Keratinocyte (primary cell): ENCODE measurements around the gene SKAP1. TPM values are rescaled to one million over a fixed set of nuclear protein-coding genes. Genes with fewer than 3 reads are reported as not detected.

Experiments
- DNase-seq: peaks from one replicate; pipeline ENCODE4 v3.0.0-alpha.2; 2011; ENCODE audit warnings: low read depth, missing footprints, low spot score
- FAIRE-seq: peaks from 2 replicates; lab custom pipeline; 2011; peaks lifted over from hg19 to GRCh38; lab: Jason Lieb, UNC
- H2AFZ ChIP-seq: 2 replicates; pipeline ENCODE4 v1.6.0; 2012; ENCODE audit warnings: low read length, control low read depth, inconsistent platforms; ENCODE audit not compliant: control insufficient read depth
- H3K27ac ChIP-seq: 2 replicates; pipeline ENCODE4 v1.5.1; 2011; ENCODE audit warnings: low read length; ENCODE audit not compliant: control insufficient read depth, insufficient read depth
- H3K27me3 ChIP-seq: 3 replicates; pipeline ENCODE4 v1.6.0; 2011; ENCODE audit warnings: low read length; ENCODE audit not compliant: control insufficient read depth, insufficient read depth; ENCODE audit errors: extremely low read depth
- H3K36me3 ChIP-seq, 2 experiments: 2 replicates in 1 of 2; 3 replicates in 1 of 2; pipeline ENCODE4 v1.5.1; 2011; ENCODE audit warnings: low read length in 2 of 2, mild to moderate bottlenecking in 1 of 2; ENCODE audit not compliant: control insufficient read depth in 2 of 2, insufficient read depth in 2 of 2; ENCODE audit errors: extremely low read depth in 1 of 2
- H3K4me1 ChIP-seq: 3 replicates; pipeline ENCODE4 v1.5.1; 2011; ENCODE audit warnings: low read length; ENCODE audit not compliant: control insufficient read depth, insufficient read depth; ENCODE audit errors: extremely low read depth
- H3K4me2 ChIP-seq: 3 replicates; pipeline ENCODE4 v1.6.0; 2011; ENCODE audit warnings: low read depth, low read length; ENCODE audit not compliant: control insufficient read depth, insufficient read depth; ENCODE audit errors: extremely low read depth
- H3K4me3 ChIP-seq, 3 experiments: fragments of 200-600 bp in 1 of 3; sonication (generic) in 1 of 3; 2 replicates in 2 of 3; 3 replicates in 1 of 3; pipeline ENCODE4 v1.5.1; 2011 to 2016; ENCODE audit warnings: low read length in 3 of 3, mild to moderate bottlenecking in 3 of 3, control low read depth in 2 of 3, inconsistent platforms in 1 of 3, low read depth in 1 of 3, mixed read lengths in 1 of 3, mixed run types in 1 of 3, moderate library complexity in 1 of 3; ENCODE audit not compliant: control insufficient read depth in 2 of 3, insufficient read depth in 2 of 3; ENCODE audit errors: extremely low read depth in 1 of 3
- H3K79me2 ChIP-seq: 2 replicates; pipeline ENCODE4 v1.6.0; 2012; ENCODE audit warnings: low read length; ENCODE audit not compliant: control insufficient read depth, insufficient read depth
- H3K9ac ChIP-seq: 3 replicates; pipeline ENCODE4 v1.6.0; 2011; ENCODE audit warnings: low read length; ENCODE audit not compliant: control insufficient read depth, insufficient read depth; ENCODE audit errors: extremely low read depth
- H3K9me1 ChIP-seq: 3 replicates; pipeline ENCODE4 v1.6.0; 2011; ENCODE audit warnings: low read length; ENCODE audit not compliant: control insufficient read depth, insufficient read depth; ENCODE audit errors: extremely low read depth
- H3K9me3 ChIP-seq: 2 replicates; pipeline ENCODE4 v1.5.1; 2012; ENCODE audit warnings: low read depth, low read length; ENCODE audit not compliant: control insufficient read depth
- H4K20me1 ChIP-seq: 3 replicates; pipeline ENCODE4 v1.6.0; 2011; ENCODE audit warnings: low read length; ENCODE audit not compliant: control insufficient read depth, insufficient read depth; ENCODE audit errors: extremely low read depth
- EZH2 ChIP-seq: IDR thresholded peaks from one replicate; pipeline ENCODE4 v1.6.1; 2012; ENCODE audit warnings: inconsistent platforms, mild to moderate bottlenecking, low read length, moderate library complexity
- dilution Hi-C: fragments of 300-500 bp; cut with MboI; formaldehyde crosslinking; loops from one replicate; pipeline ENCODE4 v1.7.0; 2020; ENCODE audit warnings: low sequenced_read_pairs; ENCODE audit not compliant: extremely low pct_ligation_motif_present
- polyA plus RNA-seq, 5 experiments: library from polyadenylated mRNA; depleted of rRNA in 3 of 5; stranded (reverse) in 3 of 5; stranded (forward) in 1 of 5; unstranded in 1 of 5; fragments of >200 nt; gene quantifications; 1 replicate in 1 of 5; 2 replicates in 3 of 5; 3 replicates in 1 of 5; pipeline versions ENCODE4 v1.2.1 to v1.2.3, GENCODE V29; 2011 to 2012; ENCODE audit warnings: missing spikeins in 2 of 5, low read depth in 1 of 5, low replicate concordance in 1 of 5
- TF ChIP-seq, protein P1 (sequence below), 3 experiments: IDR thresholded peaks in 1 of 3; conservative IDR thresholded peaks in 1 of 3; optimal IDR thresholded peaks in 1 of 3; 2 replicates in 2 of 3; 3 replicates in 1 of 3; pipeline versions ENCODE3 to v1.5.1; 2011; ENCODE audit warnings: low read length in 3 of 3, mild to moderate bottlenecking in 3 of 3, moderate library complexity in 2 of 3, control low read depth in 1 of 3, inconsistent platforms in 1 of 3; ENCODE audit not compliant: insufficient read depth in 2 of 3; ENCODE audit errors: extremely low read depth in 1 of 3

The SKAP1 gene
- polyA plus RNA-seq, 1 donor (not counting 4 experiments of a cell fraction or from before 2014, with no cell fraction given), result not detected

DNA sequence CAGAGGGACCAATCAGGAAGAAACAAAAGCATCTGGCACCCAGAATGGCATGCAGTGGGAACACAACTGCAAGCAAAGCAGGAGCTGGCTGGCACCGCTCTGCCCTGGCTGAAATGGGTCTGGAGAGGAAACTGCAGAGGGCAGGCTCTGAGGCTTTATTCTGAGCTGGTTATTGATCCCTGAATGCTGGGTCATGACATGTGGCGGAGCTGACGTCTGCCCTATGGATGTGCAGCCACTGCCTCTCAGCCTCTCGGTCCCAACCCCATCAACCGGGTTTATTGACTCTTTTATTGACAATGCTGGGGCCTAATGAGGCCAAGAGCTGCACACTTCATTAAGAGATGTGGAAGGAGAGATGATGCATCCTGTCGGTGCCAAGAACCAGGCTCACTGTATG lies 3.9 kb upstream of the SKAP1 start:
- dilution Hi-C loops, result no loop called here
- no peak for TF ChIP-seq EZH2
- DNase-seq, result no peak
- no peak overlapping the region for H3K9ac ChIP-seq
- H3K27me3 ChIP-seq, result peaks cover 47% of the 10 kb centered on the region
- no peaks in the 10 kb centered on the region for H3K9me3 ChIP-seq
- H3K4me2 ChIP-seq, result no peak overlapping the region
- no peaks in the 10 kb centered on the region for H4K20me1 ChIP-seq
- H3K36me3 ChIP-seq, result no peaks in the 10 kb centered on the region
- no peak for FAIRE-seq
- no peak overlapping the region for H3K27ac ChIP-seq
- no peak overlapping the region for H3K4me3 ChIP-seq
- no peaks in the 10 kb centered on the region for H3K9me1 ChIP-seq
- H2AFZ ChIP-seq, result no peak overlapping the region
- no peaks in the 10 kb centered on the region for H3K79me2 ChIP-seq
- H3K4me1 ChIP-seq, result peaks cover 3% of the 10 kb centered on the region

DNA sequence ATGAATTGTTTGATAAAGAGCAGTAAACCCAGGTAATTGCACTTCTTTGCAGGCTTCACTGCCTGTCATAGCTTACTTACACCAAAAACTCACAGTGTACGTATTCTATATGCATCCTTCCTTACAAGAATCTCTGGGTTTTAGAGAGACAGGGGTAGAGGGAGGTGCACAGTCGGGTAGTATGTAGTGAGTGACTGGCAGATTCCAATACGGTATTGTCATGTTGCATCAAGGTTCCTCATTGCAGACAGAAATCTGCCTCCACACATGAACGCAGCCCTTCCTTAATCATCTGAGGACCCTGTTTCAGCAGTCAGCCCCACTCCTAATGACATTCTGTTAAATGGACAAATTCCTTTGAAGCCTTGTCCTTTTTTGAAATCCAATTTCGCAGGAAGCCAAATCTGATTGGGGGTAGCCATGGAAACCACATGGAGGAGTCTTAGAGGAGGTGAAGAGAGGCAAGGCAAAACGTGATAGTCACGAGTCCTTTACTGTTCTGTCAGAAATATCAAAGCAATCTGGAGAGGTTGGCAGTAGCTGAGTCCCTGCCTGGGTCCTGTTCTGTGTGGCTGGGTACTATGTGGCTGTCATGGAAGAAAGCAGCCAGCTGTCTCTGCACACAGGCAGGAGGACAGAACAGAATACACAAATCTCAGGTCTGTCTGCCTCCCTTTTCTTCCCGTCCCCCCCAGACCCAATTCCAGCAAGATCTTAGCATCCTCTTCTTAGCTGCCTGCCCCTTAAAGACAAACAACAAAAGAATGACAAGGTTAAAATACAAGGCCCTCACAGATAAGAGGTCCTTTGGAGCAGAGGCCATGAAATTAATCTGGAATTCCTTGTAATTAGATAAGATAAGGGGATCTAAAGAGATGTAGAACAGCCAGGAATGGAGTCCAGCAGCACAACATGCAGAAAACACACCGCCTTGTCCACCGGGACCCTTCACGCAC lies 3.1 kb upstream of the SKAP1 start:
- DNase-seq, result no peak
- no peak overlapping the region for H3K4me3 ChIP-seq
- H2AFZ ChIP-seq, result no peak overlapping the region
- no peaks in the 10 kb centered on the region for H3K79me2 ChIP-seq
- no peaks in the 10 kb centered on the region for H3K9me3 ChIP-seq
- TF ChIP-seq, protein P1, sequence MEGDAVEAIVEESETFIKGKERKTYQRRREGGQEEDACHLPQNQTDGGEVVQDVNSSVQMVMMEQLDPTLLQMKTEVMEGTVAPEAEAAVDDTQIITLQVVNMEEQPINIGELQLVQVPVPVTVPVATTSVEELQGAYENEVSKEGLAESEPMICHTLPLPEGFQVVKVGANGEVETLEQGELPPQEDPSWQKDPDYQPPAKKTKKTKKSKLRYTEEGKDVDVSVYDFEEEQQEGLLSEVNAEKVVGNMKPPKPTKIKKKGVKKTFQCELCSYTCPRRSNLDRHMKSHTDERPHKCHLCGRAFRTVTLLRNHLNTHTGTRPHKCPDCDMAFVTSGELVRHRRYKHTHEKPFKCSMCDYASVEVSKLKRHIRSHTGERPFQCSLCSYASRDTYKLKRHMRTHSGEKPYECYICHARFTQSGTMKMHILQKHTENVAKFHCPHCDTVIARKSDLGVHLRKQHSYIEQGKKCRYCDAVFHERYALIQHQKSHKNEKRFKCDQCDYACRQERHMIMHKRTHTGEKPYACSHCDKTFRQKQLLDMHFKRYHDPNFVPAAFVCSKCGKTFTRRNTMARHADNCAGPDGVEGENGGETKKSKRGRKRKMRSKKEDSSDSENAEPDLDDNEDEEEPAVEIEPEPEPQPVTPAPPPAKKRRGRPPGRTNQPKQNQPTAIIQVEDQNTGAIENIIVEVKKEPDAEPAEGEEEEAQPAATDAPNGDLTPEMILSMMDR (optimal IDR thresholded peaks at IDR 0.05 in 1 of 3, IDR thresholded peaks at IDR 0.05 in 1 of 3, conservative IDR thresholded peaks at IDR 0.05 in 1 of 3; ENCODE audit: extremely low read depth in 1 of 3, insufficient read depth in 2 of 3, low read length in 3 of 3), result no peak
- no peak for TF ChIP-seq EZH2
- no peaks in the 10 kb centered on the region for H3K36me3 ChIP-seq
- no peak for FAIRE-seq
- no peak overlapping the region for H3K27ac ChIP-seq
- dilution Hi-C loops, result no loop called here
- H3K9ac ChIP-seq, result no peak overlapping the region
- H3K27me3 ChIP-seq, result peaks cover 47% of the 10 kb centered on the region
- H3K4me2 ChIP-seq, result no peak overlapping the region
- H3K9me1 ChIP-seq, result no peaks in the 10 kb centered on the region
- no peaks in the 10 kb centered on the region for H4K20me1 ChIP-seq
- H3K4me1 ChIP-seq, result peaks cover 3% of the 10 kb centered on the region
